Hypothalamus (tissue), 51 donors: ENCODE data around the gene KIR3DL3.
"Not testable (repeated sequence)": the region's sequence is repeated elsewhere in the genome, so short reads cannot be mapped to it uniquely, and the experiment has no call there.

ENCODE experiments used
- DNase-seq, 51 donors: peaks; one replicate each; lab custom pipeline; 2025; lab: John Stamatoyannopoulos, UW

KIR3DL3 gene

DNA sequence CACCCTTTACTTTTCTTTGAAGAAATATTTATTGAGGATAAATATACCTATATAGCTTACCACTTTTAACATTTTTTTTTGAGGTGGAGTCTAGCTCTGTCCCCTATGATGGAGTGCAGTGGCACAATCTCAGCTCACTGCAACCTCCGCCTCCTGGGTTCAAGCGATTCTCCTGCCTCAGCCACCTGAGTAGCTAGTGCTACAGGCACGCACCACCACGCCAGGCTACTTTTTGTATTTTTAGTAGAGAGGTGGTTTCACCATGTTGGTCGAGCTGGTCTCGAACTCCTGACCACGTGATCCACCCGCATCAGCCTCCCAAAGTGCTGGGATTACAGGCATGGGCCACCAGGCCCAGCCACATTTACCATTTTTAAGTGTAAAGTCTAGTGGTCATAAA lies 51.6 kb downstream of the KIR3DL3 start:
- not testable (repeated sequence) for DNase-seq

DNA sequence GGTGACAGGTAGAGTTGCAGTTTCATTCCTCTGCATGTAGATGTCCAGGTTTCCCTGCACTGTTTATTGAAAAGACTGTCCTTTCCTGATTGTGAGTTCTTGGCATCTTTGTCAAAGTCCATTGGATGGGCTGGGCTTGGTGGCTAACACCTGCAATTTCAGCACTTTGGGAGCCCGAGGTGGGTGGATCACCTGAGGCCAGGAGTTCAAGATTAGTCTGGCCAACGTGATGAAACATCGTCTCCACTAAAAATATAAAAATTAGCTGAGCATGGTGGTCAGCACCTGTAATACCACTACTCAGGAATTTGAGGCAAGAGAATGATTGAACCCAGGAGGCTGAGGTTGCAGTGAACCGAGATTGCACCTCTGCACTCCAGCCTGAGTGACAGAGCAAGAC lies 53.6 kb downstream of the KIR3DL3 start:
- DNase-seq = not testable (repeated sequence)

DNA sequence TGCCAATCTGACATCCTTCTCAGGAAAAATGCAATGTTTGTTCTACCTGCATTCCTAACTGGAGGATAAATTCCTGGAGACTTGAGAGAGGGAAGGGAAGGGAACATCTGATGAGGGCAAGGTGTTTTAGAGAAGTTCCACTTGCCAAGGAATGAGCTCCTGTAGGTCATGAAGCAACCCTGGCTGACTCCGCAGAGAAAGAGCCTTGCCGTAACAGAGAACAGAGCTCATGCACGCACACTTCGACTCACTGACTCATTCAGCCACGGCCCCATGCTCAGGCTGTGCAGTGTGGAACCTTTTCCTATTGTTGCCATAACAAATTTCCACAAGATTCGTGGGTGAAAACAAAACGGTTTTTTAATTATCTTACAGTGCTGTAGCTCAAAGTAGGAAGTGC lies 54.7 kb downstream of the KIR3DL3 start:
- not testable (repeated sequence) for DNase-seq

DNA sequence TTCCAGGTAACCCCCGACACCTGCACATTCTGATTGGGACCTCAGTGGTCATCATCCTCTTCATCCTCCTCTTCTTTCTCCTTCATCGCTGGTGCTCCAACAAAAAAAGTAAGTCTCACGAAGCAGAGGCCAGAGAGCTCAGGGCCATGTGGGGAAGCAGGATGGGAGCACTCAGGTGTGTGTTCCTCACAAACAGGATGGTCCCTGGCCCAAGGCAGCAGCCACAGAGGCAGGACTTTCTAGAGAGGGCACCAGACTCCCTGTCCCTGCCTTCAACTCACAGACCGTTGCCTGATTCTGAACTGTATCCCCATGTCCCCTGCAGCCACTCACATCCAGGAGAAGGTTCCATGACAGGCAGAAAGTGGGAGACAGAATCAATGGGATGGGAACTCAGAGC lies 58.7 kb downstream of the KIR3DL3 start:
- DNase-seq = not testable (repeated sequence)
